T-cell (primary cell): ENCODE results near the gene VPS13A. TPM values are rescaled to one million over a fixed set of nuclear protein-coding genes. Genes with fewer than 3 reads are reported as not detected.

ENCODE experiments used
- ATAC-seq, 4 experiments: fragments of 200-7000 bp in 3 of 4; fragments of 150-1000 bp in 1 of 4; cut with Tn5 transposase; replicated peaks in 1 of 4; 1 replicate in 3 of 4; 2 replicates in 1 of 4; pipeline ENCODE4 v1.10.0; 2021; ENCODE audit warnings: moderate library complexity in 3 of 4, mild to moderate bottlenecking in 2 of 4, moderate number of reproducible peaks in 1 of 4
- CTCF ChIA-PET, 2 donors: fragments of 300-600 bp; sonication (Branson Sonifier 250); formaldehyde crosslinking; loops; one replicate each; lab custom pipeline; 2022; ENCODE audit warnings: antibody characterized with exemption in 2 of 2; lab: Charles Lee
- POLR2A ChIA-PET, 2 donors: fragments of 300-600 bp; sonication (Branson Sonifier 250); formaldehyde crosslinking; loops; one replicate each; lab custom pipeline; 2022; ENCODE audit warnings: antibody characterized with exemption in 2 of 2; lab: Charles Lee
- DNase-seq, 35 experiments: peaks; one replicate each; pipeline versions ENCODE4 v3.0.0 to v3.0.0-alpha.2; 2013 to 2023
- H3K27ac ChIP-seq: one replicate; pipeline ENCODE4 v1.5.1; 2013; ENCODE audit warnings: low read length
- H3K27me3 ChIP-seq, 2 experiments: replicated peaks in 1 of 2; 1 replicate in 1 of 2; 2 replicates in 1 of 2; pipeline versions ENCODE4 v1.6.1 to v1.7.0; 2013; ENCODE audit warnings: low read length in 1 of 2, mixed read lengths in 1 of 2; ENCODE audit not compliant: control insufficient read depth in 2 of 2, insufficient read depth in 2 of 2; ENCODE audit errors: extremely low read depth in 1 of 2
- H3K36me3 ChIP-seq, 2 donors: 1 replicate in 1 of 2; 2 replicates in 1 of 2; pipeline versions ENCODE4 v1.6.1 to v1.7.0; 2013; ENCODE audit warnings: low read length in 1 of 2; ENCODE audit not compliant: control insufficient read depth in 2 of 2, insufficient read depth in 1 of 2; ENCODE audit errors: extremely low read depth in 1 of 2
- H3K4me1 ChIP-seq, 2 experiments: 1 replicate in 1 of 2; 2 replicates in 1 of 2; pipeline versions ENCODE4 v1.6.1 to v1.7.0; 2013; ENCODE audit warnings: low read length in 2 of 2, mixed read lengths in 1 of 2; ENCODE audit not compliant: insufficient read depth in 2 of 2, control insufficient read depth in 1 of 2; ENCODE audit errors: extremely low read depth in 1 of 2
- H3K4me3 ChIP-seq, 2 donors: 1 replicate in 1 of 2; 2 replicates in 1 of 2; pipeline versions ENCODE4 v1.5.1 to v1.7.0; 2013; ENCODE audit warnings: mild to moderate bottlenecking in 2 of 2, low read length in 1 of 2, moderate library complexity in 1 of 2; ENCODE audit not compliant: control insufficient read depth in 1 of 2; ENCODE audit errors: extremely low read depth in 1 of 2
- H3K9me3 ChIP-seq: 2 replicates; pipeline ENCODE4 v1.7.0; 2013
- H3K27ac Mint-ChIP-seq, 2 donors: one replicate each; pipeline ENCODE4 v1.8.0; 2020 to 2021; ENCODE audit warnings: mild to moderate bottlenecking in 2 of 2, mixed read lengths in 2 of 2
- H3K27me3 Mint-ChIP-seq, 2 donors: one replicate each; pipeline ENCODE4 v1.8.0; 2021 to 2022; ENCODE audit warnings: mixed read lengths in 2 of 2
- H3K36me3 Mint-ChIP-seq: one replicate; pipeline ENCODE4 v1.8.0; 2021; ENCODE audit warnings: mixed read lengths
- H3K4me1 Mint-ChIP-seq, 3 donors: one replicate each; pipeline ENCODE4 v1.8.0; 2020 to 2022; ENCODE audit warnings: mixed read lengths in 3 of 3, mild to moderate bottlenecking in 1 of 3
- H3K4me3 Mint-ChIP-seq, 3 donors: one replicate each; pipeline ENCODE4 v1.8.0; 2020 to 2022; ENCODE audit warnings: mild to moderate bottlenecking in 3 of 3, mixed read lengths in 3 of 3, moderate library complexity in 3 of 3
- H3K9me3 Mint-ChIP-seq, 3 donors: one replicate each; pipeline ENCODE4 v1.8.0; 2020 to 2022; ENCODE audit warnings: mixed read lengths in 3 of 3
- WGBS: methylation state at CpG from one replicate; pipeline ENCODE4 v1.1.5; 2013; ENCODE audit warnings: missing lambda C conversion rate; ENCODE audit not compliant: insufficient coverage; 5-methylcytosine and 5-hydroxymethylcytosine counted together
- total RNA-seq, 35 experiments: library from RNA in 6 of 35; stranded (reverse) in 6 of 35; fragments of 120-200 nt in 1 of 35; gene quantifications; one replicate each; pipeline versions ENCODE4 v1.2.1 to v1.2.4 and lab custom pipeline; 2013 to 2026

VPS13A gene
- total RNA-seq, 5 donors from 2014 or later (not counting 1 experiment from before 2014, with no cell fraction given): 32.1 to 49.3 (median 36.5) TPM

DNA sequence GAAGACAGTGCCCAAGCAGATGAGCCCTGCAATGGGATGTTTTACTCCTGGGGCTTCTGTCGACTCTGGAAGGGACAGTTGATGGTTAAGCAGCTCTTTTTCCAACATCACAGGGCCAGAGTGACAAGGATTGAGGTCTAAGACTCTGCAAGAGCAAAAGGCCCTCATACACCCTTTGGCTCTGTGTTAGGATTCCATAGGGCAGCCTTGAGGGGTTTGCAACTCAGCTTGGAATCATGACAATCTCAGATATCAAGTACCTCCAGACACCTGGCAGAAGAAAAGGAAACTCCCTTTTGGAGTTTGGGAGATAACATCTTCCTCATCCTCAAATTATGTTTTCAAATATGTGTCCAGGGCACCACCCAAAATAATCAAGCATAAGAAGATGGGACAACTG lies 265.1 kb downstream of the VPS13A start:
- Mint-ChIP-seq H3K9me3 (peaks cover 2 to 4% (median 3%) of the 10 kb centered on the region in 3 donors), H3K4me1 (no peaks in the 10 kb centered on the region), H3K4me3 (no peak overlapping the region), H3K36me3 (peaks cover under 1% of the 10 kb centered on the region), H3K27me3 (peaks cover 0 to 5% of the 10 kb centered on the region in 2 donors), H3K27ac (no peak overlapping the region)
- Histone ChIP-seq H3K9me3 (no peaks in the 10 kb centered on the region), H3K36me3 (no peaks in the 10 kb centered on the region), H3K4me3 (no peak overlapping the region), H3K4me1 (no peaks in the 10 kb centered on the region), H3K27me3 (peaks cover 0 to 6% of the 10 kb centered on the region in 2 experiments), H3K27ac (no peak overlapping the region)
- DNase-seq: no peak
- no CpG with 5 or more reads among the region's 1 CpG for WGBS
- no peak for ATAC-seq
- POLR2A ChIA-PET: no interaction called here
- CTCF ChIA-PET: interaction anchor here (1.1 to 4.1 kb wide), 5 partner anchors 9 to 14 kb away, joined by 3 to 12 read pairs (median 4); no protein-coding TSS in a partner anchor

DNA sequence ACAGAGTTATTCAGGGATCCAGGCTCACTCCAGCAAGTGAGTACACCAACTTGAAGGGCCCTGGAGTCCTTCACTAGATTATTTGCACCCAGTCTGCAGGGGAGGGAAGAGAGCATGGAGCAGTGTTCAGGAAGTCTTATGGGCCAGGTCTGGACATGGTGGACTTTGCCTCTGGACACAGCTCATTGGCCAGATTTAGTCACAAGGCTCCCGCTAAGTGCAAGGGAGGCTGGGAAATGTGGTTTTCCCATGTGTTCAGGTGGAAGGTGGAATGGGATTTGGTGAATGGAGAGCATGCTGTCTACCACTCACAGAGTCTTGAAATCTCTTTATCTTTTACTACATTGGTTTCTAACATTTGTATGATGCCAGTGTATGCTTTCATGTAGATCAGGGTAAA lies 270.3 kb downstream of the VPS13A start:
- Mint-ChIP-seq H3K27me3 (peaks cover 8 to 11% of the 10 kb centered on the region in 2 donors), H3K36me3 (peaks cover 4% of the 10 kb centered on the region), H3K4me1 (no peaks in the 10 kb centered on the region), H3K27ac (no peak overlapping the region), H3K9me3 (peaks cover 4 to 7% (median 6%) of the 10 kb centered on the region in 3 donors), H3K4me3 (no peak overlapping the region)
- Histone ChIP-seq H3K27me3 (peaks cover 0 to 12% of the 10 kb centered on the region in 2 experiments), H3K9me3 (no peaks in the 10 kb centered on the region), H3K4me1 (no peaks in the 10 kb centered on the region), H3K36me3 (no peaks in the 10 kb centered on the region), H3K27ac (no peak overlapping the region), H3K4me3 (no peak overlapping the region)
- WGBS: 100% methylated on average over 1 of the region's 1 CpG
- DNase-seq: no peak
- ChIA-PET CTCF (no interaction called here), POLR2A (interaction anchor here in 1 of 2 donors (0.5 kb wide), 1 partner anchor 1594 kb away, joined by 3 read pairs; no protein-coding TSS in a partner anchor)
- no peak for ATAC-seq

DNA sequence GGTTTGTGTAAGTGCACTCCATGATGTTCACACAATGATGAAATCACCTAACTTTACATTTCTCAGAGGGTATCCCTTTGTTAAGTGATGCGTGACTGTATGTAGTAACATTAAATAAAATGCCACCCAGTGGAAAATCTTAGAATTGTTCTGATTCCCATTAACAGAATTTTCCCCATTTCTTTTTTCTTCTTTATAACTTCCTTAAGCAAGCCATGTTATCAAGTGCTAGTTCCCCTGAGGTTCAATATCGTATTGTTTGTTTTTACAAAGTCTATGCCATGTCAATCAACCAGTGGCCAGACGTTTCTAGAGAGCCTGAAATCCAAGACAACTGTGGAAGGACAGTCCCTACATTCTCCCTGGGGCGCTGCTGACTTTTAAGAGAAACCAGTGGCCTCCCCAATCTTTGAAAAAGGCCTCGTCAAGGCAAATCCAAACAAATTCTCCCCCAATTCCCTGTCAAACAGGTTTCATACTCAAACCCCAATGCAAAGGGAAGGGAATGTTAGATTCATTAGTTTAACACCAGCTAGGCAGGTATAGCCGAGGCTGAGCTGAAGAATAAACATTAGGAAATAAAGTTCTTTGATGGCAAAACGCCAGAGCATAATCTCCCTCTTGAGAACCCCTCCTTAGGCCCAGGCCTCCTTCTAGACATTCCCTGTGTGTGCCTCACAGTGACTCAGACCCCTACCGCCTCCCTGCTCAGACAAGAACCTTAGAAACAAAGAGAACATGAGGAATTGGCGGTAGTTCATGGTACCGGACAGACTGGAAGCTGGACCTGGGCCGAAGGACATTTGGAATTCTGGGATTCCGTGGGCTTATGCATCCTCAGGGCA lies 272.1 kb downstream of the VPS13A start:
- Mint-ChIP-seq H3K36me3 (peaks cover 4% of the 10 kb centered on the region), H3K27me3 (peaks cover 8 to 11% of the 10 kb centered on the region in 2 donors)
- CTCF ChIA-PET: interaction anchor here in 1 of 2 donors (1.2 kb wide), 1 partner anchor 16 kb away, joined by 5 read pairs; no protein-coding TSS in a partner anchor

DNA sequence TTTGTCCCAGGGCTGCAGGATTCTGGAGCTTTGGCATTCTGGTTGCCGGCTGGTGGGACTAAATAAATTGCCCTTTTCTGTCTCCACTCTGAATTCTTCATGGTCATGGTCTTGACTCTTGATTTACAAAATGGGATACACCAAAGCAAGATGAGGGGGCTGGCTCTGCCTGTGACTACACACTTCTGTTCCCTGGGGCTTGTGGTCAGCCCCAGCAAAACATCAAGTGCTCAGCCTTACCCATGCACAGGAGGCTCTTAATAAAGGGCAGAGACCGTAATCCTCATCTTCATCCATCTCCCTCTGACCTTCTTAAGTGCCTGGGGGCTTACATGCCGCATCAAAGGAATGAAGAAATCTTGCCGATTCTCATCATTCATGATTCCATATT lies 272.7 kb downstream of the VPS13A start:
- H3K4me3 Mint-ChIP-seq: no peak overlapping the region
- H3K27ac Mint-ChIP-seq: no peak overlapping the region
- H3K9me3 Mint-ChIP-seq: peaks cover 4 to 7% (median 6%) of the 10 kb centered on the region in 3 donors
- Histone ChIP-seq H3K9me3 (no peaks in the 10 kb centered on the region), H3K27ac (no peak overlapping the region), H3K36me3 (no peaks in the 10 kb centered on the region), H3K4me1 (peaks cover 0 to 2% of the 10 kb centered on the region in 2 experiments), H3K4me3 (no peak overlapping the region), H3K27me3 (peaks cover 0 to 6% of the 10 kb centered on the region in 2 experiments)
- H3K36me3 Mint-ChIP-seq: peaks cover 4% of the 10 kb centered on the region
- ChIA-PET CTCF (interaction anchor here in 1 of 2 donors (1.2 kb wide), 1 partner anchor 16 kb away, joined by 5 read pairs; no protein-coding TSS in a partner anchor), POLR2A (no interaction called here)
- peaks cover 8 to 11% of the 10 kb centered on the region in 2 donors for H3K27me3 Mint-ChIP-seq
- WGBS: 96% methylated on average over 4 of the region's 4 CpGs
- peaks cover 8 to 19% (median 13%) of the 10 kb centered on the region in 3 donors for H3K4me1 Mint-ChIP-seq
- ATAC-seq (no peak), DNase-seq (no peak)

More for the DNA sequence above, 272.1 kb downstream of the VPS13A start:
- Mint-ChIP-seq H3K9me3 (peaks cover 4 to 7% (median 6%) of the 10 kb centered on the region in 3 donors), H3K27ac (no peak overlapping the region), H3K4me1 (peaks cover 8 to 13% (median 11%) of the 10 kb centered on the region in 3 donors), H3K4me3 (no peak overlapping the region)
- Histone ChIP-seq H3K9me3 (no peaks in the 10 kb centered on the region), H3K36me3 (no peaks in the 10 kb centered on the region), H3K4me1 (peaks cover 0 to 2% of the 10 kb centered on the region in 2 experiments), H3K4me3 (no peak overlapping the region), H3K27ac (no peak overlapping the region), H3K27me3 (peaks cover 0 to 9% of the 10 kb centered on the region in 2 experiments)
- POLR2A ChIA-PET: no interaction called here
- DNase-seq (no peak), ATAC-seq (no peak)
- WGBS: 85% methylated on average over 7 of the region's 12 CpGs

DNA sequence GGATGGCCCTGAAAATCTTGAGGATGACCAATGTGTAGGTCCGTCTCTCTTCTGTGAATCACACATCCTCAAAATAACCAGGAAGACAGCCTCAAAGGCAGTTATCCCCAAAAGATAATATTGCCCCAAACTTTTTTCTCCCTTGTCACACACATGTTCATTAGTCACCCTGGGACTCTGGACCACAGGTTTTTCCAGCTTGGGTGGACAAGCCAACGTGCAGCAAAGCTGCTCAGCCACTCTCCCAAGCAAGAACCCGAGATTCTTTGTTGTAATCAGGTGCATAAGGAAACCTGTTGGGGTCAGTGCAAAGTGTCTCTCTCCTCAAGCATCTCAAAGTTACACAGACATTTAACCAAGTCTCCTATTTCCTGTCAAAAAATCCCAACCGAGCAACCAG lies 274.2 kb downstream of the VPS13A start:
- CTCF ChIA-PET: interaction anchor here (1.2 to 1.8 kb wide), 2 partner anchors 11 to 14 kb away, joined by 4 read pairs; no protein-coding TSS in a partner anchor
- DNase-seq (no peak), ATAC-seq (no peak)
- H3K4me1 ChIP-seq: peaks cover 0 to 2% of the 10 kb centered on the region in 2 experiments
- no peak overlapping the region for H3K4me3 ChIP-seq
- peaks cover 8 to 21% (median 15%) of the 10 kb centered on the region in 3 donors for H3K4me1 Mint-ChIP-seq
- no peaks in the 10 kb centered on the region for H3K9me3 ChIP-seq
- H3K9me3 Mint-ChIP-seq: peaks cover 4 to 7% (median 6%) of the 10 kb centered on the region in 3 donors
- H3K36me3 ChIP-seq: no peaks in the 10 kb centered on the region
- no peak overlapping the region for H3K4me3 Mint-ChIP-seq
- H3K36me3 Mint-ChIP-seq: peaks cover 4% of the 10 kb centered on the region
- H3K27me3 Mint-ChIP-seq: peaks cover 8 to 11% of the 10 kb centered on the region in 2 donors
- H3K27ac ChIP-seq: no peak overlapping the region
- H3K27me3 ChIP-seq: peaks cover 0 to 6% of the 10 kb centered on the region in 2 experiments
- POLR2A ChIA-PET: interaction anchor here in 1 of 2 donors (1.0 kb wide), 1 partner anchor 9 kb away, joined by 3 read pairs; no protein-coding TSS in a partner anchor
- H3K27ac Mint-ChIP-seq: no peak overlapping the region
- WGBS: 82% methylated on average over 2 of the region's 4 CpGs
